Tibial nerve (tissue), 4 donors: Measurements from ENCODE around the gene SAMD14. TPM values are rescaled to one million over a fixed set of nuclear protein-coding genes. Genes with fewer than 3 reads are reported as not detected.

Experiments
- DNase-seq, 2 donors: peaks; one replicate each; pipeline ENCODE4 v3.0.0-alpha.2; 2019; ENCODE audit warnings: low spot score in 2 of 2
- H3K27ac ChIP-seq, 4 donors: fragments of 200-600 bp; sonication (generic) in 3 of 4; one replicate each; pipeline ENCODE4 v1.5.1; 2017 to 2019; ENCODE audit warnings: mild to moderate bottlenecking in 1 of 4
- H3K27me3 ChIP-seq, 2 donors: fragments of 200-600 bp; sonication (generic) in 1 of 2; one replicate each; pipeline versions ENCODE4 v1.5.1 to v1.6.0; 2017 to 2019
- H3K36me3 ChIP-seq, 3 donors: fragments of 200-600 bp; sonication (generic); one replicate each; pipeline ENCODE4 v1.5.1; 2018 to 2019
- H3K4me1 ChIP-seq, 4 donors: fragments of 200-600 bp; sonication (generic) in 3 of 4; one replicate each; pipeline ENCODE4 v1.5.1; 2017 to 2019
- H3K4me3 ChIP-seq, 4 donors: fragments of 200-600 bp; sonication (generic) in 3 of 4; one replicate each; pipeline ENCODE4 v1.5.1; 2017 to 2019; ENCODE audit warnings: mild to moderate bottlenecking in 1 of 4, moderate library complexity in 1 of 4
- H3K9me3 ChIP-seq, 4 donors: fragments of 200-600 bp; sonication (generic) in 3 of 4; one replicate each; pipeline ENCODE4 v1.5.1; 2017 to 2019
- EP300 ChIP-seq, 2 donors: sonication (generic); formaldehyde crosslinking; IDR thresholded peaks; one replicate each; pipeline ENCODE4 v1.6.1; 2017; ENCODE audit warnings: antibody characterized with exemption in 2 of 2, mild to moderate bottlenecking in 1 of 2
- POLR2A ChIP-seq, 2 donors: fragments of 450-650 bp; IDR thresholded peaks; one replicate each; pipeline ENCODE4 v1.6.1; 2017; ENCODE audit warnings: antibody characterized with exemption in 2 of 2, mild to moderate bottlenecking in 2 of 2, moderate library complexity in 2 of 2
- WGBS, 2 donors: methylation state at CpG; one replicate each; pipeline ENCODE4 v1.1.5; 2018; 5-methylcytosine and 5-hydroxymethylcytosine counted together
- total RNA-seq, 4 donors: library from RNA; depleted of rRNA; stranded (reverse); fragments of >200 nt; gene quantifications; one replicate each; pipeline ENCODE4 v1.1.0, GENCODE V29; 2016
- TF ChIP-seq, protein P1 (sequence below), 5 experiments: fragments of 200-600 bp in 3 of 5; fragments of 450-650 bp in 2 of 5; sonication (generic) in 3 of 5; IDR thresholded peaks; one replicate each; pipeline ENCODE4 v1.5.1; 2016 to 2019; ENCODE audit warnings: antibody characterized with exemption in 5 of 5, mild to moderate bottlenecking in 3 of 5, moderate library complexity in 2 of 5

The SAMD14 gene
- total RNA-seq, 4 donors from 2014 or later, result 0.63 to 1.5 (median 1.1) TPM

DNA sequence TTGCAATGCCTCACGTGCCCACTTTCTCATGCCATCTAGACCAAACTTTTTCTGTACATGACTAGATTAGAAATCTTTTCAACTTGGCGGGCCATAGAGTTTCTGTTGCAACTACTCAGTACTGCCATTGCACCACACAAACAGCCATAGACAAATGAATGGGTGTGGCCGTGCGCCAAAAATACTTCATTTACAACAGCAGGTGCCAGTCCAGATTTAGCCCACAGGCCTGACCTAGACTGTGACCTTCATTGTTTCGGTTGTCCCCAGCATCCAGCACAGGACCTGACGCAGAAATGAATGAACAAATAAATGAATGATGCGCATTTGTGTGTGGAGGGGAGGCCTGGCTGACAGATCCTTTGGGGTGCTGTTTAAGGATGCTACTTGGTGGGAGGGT lies 49.1 kb downstream of the SAMD14 start:
- Histone ChIP-seq H3K4me1 (peaks cover 0 to 3% (median 0%) of the 10 kb centered on the region in 4 donors), H3K9me3 (no peaks in the 10 kb centered on the region), H3K36me3 (peaks cover 0 to 71% (median 3%) of the 10 kb centered on the region in 3 donors), H3K4me3 (no peak overlapping the region), H3K27ac (no peak overlapping the region), H3K27me3 (no peaks in the 10 kb centered on the region)
- 82 to 90% methylated on average over 7 of the region's 7 CpGs for WGBS, 2 donors
- no peak for DNase-seq
- TF ChIP-seq POLR2A (IDR thresholded peaks at IDR 0.05), result no peak
- no peak for TF ChIP-seq EP300 (IDR thresholded peaks at IDR 0.05)
- TF ChIP-seq, protein P1, sequence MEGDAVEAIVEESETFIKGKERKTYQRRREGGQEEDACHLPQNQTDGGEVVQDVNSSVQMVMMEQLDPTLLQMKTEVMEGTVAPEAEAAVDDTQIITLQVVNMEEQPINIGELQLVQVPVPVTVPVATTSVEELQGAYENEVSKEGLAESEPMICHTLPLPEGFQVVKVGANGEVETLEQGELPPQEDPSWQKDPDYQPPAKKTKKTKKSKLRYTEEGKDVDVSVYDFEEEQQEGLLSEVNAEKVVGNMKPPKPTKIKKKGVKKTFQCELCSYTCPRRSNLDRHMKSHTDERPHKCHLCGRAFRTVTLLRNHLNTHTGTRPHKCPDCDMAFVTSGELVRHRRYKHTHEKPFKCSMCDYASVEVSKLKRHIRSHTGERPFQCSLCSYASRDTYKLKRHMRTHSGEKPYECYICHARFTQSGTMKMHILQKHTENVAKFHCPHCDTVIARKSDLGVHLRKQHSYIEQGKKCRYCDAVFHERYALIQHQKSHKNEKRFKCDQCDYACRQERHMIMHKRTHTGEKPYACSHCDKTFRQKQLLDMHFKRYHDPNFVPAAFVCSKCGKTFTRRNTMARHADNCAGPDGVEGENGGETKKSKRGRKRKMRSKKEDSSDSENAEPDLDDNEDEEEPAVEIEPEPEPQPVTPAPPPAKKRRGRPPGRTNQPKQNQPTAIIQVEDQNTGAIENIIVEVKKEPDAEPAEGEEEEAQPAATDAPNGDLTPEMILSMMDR (IDR thresholded peaks at IDR 0.05), result no peak

DNA sequence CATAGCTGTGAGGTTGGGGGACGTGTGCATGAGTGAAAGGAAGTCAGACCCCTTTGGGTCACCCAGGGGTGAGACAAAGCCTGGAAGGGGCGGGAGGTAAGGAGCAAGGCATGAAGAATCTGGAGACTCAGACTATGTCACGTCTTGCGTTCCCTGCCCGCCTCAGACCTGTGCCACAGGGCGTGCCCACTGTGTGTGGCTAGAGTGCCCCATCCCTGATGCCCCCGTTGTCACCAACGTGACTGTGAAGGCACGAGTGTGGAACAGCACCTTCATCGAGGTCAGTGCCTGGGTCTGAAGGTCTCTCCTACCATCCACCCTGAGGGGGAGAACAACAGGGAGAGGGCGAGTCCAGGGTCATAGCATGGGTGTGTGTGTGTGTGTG lies 49.9 kb downstream of the SAMD14 start:
- no peaks in the 10 kb centered on the region for H3K9me3 ChIP-seq
- peaks cover 0 to 3% (median 0%) of the 10 kb centered on the region in 4 donors for H3K4me1 ChIP-seq
- H3K27ac ChIP-seq, result peak overlapping the region in 1 of 4 donors; percentile 21
- peaks cover 3 to 79% (median 3%) of the 10 kb centered on the region in 3 donors for H3K36me3 ChIP-seq
- DNase-seq, result no peak
- no peaks in the 10 kb centered on the region for H3K27me3 ChIP-seq
- WGBS, 2 donors, result 77 to 88% methylated on average over 11 of the region's 11 CpGs
- no peak overlapping the region for H3K4me3 ChIP-seq
- TF ChIP-seq EP300 (IDR thresholded peaks at IDR 0.05) (no peak), POLR2A (IDR thresholded peaks at IDR 0.05) (no peak)
- TF ChIP-seq, protein P1 (IDR thresholded peaks at IDR 0.05), result no peak

DNA sequence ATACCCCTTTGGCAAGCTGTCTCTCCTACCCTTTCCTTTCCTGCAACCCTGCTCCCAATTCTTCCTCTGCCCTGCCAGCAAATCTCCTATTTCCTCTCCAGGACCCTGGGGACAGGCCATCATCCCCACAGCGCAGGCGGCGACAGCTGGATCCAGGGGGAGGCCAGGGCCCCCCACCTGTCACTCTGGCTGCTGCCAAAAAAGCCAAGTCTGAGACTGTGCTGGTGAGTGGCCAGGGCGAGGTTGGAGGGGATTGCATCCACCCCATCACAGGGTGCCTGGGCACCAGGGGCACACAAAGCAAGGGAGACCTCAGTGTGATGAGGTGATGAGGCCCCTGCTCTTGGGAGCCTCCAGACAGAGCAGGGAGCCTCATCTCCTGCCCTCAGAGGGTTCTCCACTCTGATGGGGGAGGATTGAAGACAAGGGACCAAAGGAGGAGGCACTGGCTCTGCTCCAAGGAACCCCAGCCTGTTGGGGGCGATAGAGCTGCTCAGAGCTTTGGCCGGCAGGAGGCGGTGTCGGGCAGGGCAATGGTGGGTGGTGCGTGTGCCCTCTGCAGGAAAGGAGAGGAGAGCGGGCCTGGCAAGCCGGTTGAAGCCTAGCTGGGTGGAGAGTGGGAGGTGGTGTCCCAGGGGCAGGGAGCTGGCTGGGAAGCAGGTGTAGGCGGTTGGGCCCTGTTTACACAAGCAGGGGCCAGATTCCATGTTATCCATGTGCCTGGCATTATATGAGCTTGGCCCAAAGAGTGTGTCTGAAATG lies 50.4 kb downstream of the SAMD14 start:
- Histone ChIP-seq H3K36me3 (peaks cover 3 to 79% (median 3%) of the 10 kb centered on the region in 3 donors), H3K27me3 (no peaks in the 10 kb centered on the region), H3K27ac (peak overlapping the region in 1 of 4 donors; percentile 21), H3K4me3 (no peak overlapping the region), H3K4me1 (peaks cover 0 to 3% (median 0%) of the 10 kb centered on the region in 4 donors), H3K9me3 (no peaks in the 10 kb centered on the region)
- 62 to 72% methylated on average over 12 of the region's 12 CpGs for WGBS, 2 donors
- TF ChIP-seq, protein P1 (IDR thresholded peaks at IDR 0.05), result peak; percentile 22 to 55 (median 41)
- TF ChIP-seq POLR2A (IDR thresholded peaks at IDR 0.05) (no peak), EP300 (IDR thresholded peaks at IDR 0.05) (no peak)
- DNase-seq, result no peak

DNA sequence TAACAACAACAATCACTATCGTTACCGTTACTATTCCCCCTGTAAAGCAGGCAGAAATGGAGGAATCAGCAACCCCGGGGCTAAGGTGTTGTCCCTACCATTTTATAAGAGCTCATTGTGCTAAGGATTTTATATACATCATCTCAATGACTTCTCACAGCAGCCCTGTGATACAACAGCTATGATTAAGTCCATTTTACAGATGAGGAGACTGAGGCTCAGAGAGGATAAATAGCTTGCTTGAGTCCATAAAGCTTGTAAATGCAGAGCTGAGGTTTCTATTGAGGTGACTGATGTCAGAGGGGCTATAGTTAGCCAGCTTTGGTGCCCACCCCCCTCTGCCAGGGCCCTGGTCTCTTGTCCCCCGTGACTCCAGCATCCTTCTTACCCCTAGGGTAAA lies 51.5 kb downstream of the SAMD14 start:
- no peak overlapping the region for H3K27ac ChIP-seq
- no peak for TF ChIP-seq EP300 (IDR thresholded peaks at IDR 0.05)
- TF ChIP-seq, protein P1 (IDR thresholded peaks at IDR 0.05), result no peak
- no peak for TF ChIP-seq POLR2A (IDR thresholded peaks at IDR 0.05)
- H3K9me3 ChIP-seq, result no peaks in the 10 kb centered on the region
- peaks cover 0 to 3% (median 0%) of the 10 kb centered on the region in 4 donors for H3K4me1 ChIP-seq
- no peak overlapping the region for H3K4me3 ChIP-seq
- no peak for DNase-seq
- WGBS, 2 donors, result 94% methylated on average over 4 of the region's 4 CpGs
- H3K27me3 ChIP-seq, result no peaks in the 10 kb centered on the region
- H3K36me3 ChIP-seq, result peaks cover 3 to 89% (median 3%) of the 10 kb centered on the region in 3 donors

DNA sequence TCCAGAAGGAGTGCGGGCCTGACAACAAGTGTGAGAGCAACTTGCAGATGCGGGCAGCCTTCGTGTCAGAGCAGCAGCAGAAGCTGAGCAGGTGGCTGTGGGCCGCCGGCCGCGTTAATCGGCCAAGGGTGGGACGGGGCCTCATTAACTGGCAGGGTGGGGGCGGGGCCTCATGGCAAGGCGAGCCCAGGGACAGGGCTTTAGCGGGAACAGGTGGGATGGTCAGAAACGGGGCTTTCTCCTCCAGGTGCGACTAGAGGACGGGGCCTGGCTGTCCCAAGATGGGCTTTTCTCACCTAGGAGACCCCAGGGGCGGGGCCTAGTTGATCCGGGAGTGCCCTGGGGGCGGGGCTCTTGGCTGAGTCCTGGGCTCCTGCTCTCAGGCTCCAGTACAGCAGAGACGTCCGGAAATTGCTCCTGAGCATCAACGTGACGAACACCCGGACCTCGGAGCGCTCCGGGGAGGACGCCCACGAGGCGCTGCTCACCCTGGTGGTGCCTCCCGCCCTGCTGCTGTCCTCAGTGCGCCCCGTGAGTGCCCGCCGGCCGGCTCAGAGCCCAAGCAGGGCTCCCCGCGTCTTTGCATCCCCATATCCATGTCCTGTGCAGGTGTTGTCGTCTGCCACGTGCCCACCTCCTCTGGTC lies 53.2 kb downstream of the SAMD14 start:
- Histone ChIP-seq H3K36me3 (peaks cover 3 to 90% (median 3%) of the 10 kb centered on the region in 3 donors), H3K27ac (no peak overlapping the region)

More for the DNA sequence above, 53.2 kb downstream of the SAMD14 start:
- Histone ChIP-seq H3K9me3 (no peaks in the 10 kb centered on the region), H3K27me3 (no peaks in the 10 kb centered on the region), H3K4me1 (peaks cover 0 to 3% (median 0%) of the 10 kb centered on the region in 4 donors), H3K4me3 (no peak overlapping the region)
- TF ChIP-seq EP300 (IDR thresholded peaks at IDR 0.05), result no peak
- TF ChIP-seq, protein P1 (IDR thresholded peaks at IDR 0.05), result no peak
- no peak for TF ChIP-seq POLR2A (IDR thresholded peaks at IDR 0.05)
- 56 to 79% methylated on average over 25 to 36 of the region's 39 CpGs for WGBS, 2 donors
- DNase-seq, result no peak
